Activated CD8-positive, alpha-beta memory T cell treated with anti-CD3 and anti-CD28 coated beads for 24 hours (primary cell): Measurements from ENCODE around the gene ADAP2.
"Not testable (repeated sequence)": the region's sequence is repeated elsewhere in the genome, so short reads cannot be mapped to it uniquely, and the experiment has no call there.

Experiments used
- DNase-seq: peaks from one replicate; pipeline ENCODE4 v3.0.0-alpha.2; 2020

ADAP2 gene

GRCh38 chr17:30931582-30931981 lies 9.8 kb downstream of the ADAP2 start:
- not testable (repeated sequence) for DNase-seq

DNA sequence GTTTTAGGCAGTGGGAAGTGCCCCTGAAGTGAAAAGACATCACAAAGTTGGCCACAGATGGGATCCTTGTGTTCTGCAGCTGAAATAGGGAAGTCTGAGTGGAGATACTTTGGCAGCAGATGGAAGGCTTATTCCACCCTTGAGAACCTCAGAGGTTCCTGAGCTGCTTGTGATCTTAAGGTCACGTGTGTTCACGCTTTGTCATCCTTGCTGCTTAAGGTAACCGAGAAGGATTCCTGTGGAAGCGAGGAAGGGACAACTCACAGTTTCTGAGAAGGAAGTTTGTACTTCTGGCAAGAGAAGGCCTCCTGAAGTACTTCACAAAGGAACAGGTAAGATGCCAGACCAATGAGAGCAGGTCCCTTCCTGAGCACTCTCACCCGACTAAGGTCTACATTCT lies 12.2 kb downstream of the ADAP2 start:
- no peak for DNase-seq

GRCh38 chr17:30939051-30939689 lies 17.4 kb downstream of the ADAP2 start:
- DNase-seq: no peak

DNA sequence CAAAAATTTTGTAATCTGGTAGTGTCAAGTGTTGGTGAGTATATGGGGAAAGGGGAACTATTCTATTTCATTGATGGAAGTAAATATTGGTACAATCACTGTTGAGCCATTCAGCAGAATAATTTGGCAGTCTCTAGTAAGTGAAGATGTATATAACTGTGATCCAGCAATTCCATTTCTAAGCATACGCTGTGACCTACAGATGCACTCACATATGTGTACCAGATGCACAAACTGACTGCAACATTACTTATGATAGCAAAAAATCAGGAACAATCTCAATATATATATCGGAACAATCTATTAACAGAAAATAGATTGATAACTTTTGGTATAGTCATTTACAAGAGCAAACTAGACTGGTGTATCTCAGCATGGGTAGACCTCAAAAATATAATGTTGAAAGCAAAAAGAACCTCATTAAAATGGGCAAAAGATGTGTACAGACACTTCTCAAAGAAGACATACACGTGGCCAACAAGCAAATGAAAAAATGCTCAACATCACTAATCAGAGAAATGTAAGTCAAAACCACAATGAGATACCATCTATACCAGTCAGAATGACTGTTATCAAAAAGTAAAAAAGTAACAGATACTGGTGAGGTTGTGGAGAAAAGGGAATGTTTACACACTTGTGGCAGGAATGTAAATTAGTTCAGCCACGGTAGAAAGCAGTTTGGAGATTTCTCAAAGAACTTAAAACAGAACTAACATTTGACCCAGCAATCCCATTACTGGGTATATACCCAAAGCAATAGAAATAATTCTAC lies 20.7 kb downstream of the ADAP2 start:
- no peak for DNase-seq

DNA sequence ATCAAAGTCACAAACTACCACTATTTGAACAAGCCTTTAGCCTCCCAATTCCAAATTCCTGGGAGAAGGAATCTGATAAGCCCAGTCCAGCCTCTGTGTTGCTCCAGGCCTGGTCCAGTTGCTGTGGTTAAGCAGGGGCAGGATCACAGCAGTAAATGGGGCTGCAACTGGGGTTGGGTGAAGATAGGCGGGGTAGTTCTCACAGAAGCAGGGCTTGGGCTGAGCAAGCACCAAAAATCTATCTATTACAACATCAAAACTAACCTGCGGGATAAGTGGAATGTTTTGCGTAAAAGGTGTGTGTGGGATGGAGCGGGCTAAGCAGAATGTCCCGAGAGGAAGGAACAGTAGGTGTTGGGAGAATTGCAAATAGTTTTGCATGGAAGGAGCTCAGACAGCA lies 26.1 kb downstream of the ADAP2 start:
- DNase-seq: no peak

DNA sequence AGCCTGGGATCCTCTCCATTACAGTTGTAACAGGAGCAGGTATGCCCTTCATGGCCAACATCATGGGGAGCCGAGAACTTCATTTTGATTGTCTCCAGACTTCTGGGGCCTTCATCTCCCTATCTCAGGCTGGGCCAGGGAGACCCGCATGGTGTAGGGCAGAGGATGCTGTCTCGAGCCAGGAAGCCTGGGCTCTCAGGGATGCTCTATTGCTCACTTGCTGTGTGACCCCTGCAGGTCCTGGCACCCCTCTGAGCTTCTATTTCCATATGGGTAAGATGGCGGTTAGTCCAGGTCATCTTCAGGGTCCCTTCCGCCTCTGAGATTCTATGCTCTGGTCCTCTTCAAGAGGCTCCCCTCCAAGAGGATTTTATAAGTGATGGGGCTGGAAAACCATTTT lies 28.4 kb downstream of the ADAP2 start:
- no peak for DNase-seq

DNA sequence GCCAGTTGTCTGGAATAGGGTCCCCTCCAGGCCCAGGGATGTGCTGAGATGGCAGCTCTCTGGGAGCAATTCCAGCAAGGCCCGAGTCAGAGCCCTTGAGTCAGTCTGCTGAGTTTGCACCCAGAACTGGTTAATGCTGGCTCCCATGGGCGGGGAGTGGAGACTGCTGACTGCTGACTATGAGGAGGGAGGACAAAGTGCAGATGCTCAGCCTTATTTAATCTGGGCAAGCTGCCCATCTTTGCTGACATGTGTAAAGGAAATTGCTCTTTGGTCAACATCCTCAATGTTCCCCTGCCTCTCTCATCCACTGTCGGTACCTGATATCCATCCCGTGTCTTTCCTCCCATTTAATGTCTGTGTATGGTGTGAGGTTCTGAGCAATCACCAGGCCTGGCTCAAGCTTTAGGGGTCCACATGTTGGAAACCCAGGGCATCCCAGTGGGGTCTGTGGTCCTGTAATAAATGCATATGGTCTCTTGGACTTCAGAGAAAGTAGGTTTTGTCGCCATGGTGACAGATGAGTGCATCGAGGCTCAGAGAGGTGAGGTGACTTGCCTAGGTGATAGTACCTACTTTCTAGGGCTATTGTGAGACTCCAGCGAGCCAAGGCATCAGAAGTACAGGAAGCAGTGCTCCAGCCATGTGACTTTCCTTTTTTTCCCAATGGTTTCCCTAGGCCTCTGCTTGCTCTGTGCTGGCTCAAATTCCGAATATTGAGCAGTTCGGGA lies 29.1 kb downstream of the ADAP2 start:
- no peak for DNase-seq

DNA sequence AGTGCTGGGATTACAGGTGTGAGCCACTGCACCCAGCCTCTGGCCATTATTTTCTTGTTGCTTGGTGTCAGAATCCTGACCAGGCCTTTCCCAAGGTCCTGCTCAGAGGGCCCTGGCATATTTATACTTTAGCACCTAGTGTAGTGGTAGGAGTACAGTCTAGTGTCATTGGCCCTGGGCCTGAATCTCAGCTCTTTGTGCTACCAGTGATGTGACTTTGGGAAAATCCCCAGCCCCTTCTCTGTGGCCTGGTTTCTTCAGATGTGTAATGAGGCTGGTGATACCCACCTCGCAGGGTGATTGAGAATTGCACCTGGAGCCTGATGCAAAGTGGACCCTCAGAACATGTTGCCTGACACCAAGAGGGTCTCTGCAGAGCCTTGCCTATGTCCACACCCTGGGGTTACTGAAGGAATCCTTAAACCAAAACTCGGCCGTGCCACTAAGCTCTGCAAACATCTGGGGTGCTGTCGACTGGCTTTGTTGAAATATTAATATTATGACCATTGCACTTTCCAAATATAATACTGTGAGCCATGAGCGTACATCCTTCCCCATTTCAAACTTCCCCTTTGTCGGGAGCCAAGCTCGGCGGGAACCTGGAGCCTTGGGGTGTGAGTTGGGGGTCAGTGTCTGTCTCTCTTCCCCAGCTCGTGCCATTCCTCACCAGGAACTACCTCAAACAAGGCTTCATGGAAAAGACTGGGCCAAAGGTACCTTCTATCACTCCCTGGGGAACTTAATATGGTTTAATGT lies 31.1 kb downstream of the ADAP2 start:
- no peak for DNase-seq

DNA sequence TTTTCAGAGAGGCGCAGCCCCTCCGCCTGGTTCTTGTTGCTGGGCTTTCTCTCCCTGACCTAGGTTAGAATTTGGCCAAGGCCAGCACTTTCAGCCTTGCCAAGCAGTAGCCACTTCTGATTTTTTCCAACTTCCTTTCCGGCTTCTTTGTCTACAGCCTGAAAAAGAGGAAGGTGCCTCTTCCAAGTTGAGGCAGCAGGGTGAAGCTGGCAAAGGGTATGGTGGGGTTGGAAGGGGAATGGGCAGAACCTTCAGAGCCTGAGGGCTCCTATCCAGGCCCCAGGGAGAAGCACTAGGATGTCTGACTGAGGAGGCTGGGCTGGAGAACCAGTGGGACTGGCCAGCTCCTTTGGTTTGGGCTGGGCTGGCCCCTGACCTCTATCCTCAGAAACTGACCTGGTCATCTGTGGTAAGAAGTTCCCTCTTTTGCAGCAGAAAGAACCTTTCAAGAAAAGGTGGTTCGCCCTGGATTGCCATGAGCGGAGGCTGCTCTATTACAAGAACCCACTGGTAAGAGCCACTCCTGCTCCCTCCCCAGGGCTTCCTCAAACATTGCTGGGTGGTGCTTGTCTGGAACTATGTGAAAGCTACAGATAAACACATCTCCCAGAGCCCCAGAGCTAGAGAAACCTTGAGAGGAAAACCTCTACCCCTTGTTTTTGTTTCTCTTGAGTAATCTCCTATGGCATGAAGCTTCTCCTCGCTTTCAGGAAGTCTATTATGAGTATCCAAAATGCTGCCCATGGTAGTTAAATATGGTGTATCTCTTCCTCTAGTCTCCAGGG lies 32.5 kb downstream of the ADAP2 start:
- DNase-seq: no peak

DNA sequence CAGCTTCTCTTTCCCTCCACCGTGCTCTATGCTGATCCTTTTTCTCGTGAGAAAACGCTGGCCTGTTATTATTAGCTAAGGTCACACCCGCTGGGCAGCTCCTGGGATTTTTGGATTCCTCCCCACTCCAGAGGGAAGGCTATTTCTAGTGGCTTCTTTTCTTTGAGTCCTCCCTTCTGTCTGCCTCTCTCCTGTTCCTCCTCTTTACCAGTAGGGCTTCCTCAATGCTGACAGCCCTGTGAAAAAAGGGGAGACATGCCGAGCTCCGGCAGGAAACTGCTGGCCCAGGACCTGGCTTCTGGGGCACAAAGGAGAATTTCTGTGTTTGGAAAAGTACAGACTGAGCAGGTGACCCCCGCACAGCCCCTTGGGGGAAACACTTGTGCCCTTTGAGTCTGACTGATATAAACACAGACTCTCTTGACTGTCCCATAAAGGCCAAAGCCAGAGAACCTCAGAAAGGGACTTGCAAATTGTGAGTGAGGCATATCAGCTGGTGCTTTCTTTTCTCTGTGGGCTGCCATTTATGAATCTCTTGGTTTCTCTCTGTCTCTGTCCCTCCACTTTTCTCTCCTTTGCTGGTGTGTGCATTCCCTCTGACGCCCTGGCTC lies 35.1 kb downstream of the ADAP2 start:
- no peak for DNase-seq

- no peak for DNase-seq
Observed at GRCh38 chr17:30957741-30958140, 36.0 kb downstream of the ADAP2 start.

DNA sequence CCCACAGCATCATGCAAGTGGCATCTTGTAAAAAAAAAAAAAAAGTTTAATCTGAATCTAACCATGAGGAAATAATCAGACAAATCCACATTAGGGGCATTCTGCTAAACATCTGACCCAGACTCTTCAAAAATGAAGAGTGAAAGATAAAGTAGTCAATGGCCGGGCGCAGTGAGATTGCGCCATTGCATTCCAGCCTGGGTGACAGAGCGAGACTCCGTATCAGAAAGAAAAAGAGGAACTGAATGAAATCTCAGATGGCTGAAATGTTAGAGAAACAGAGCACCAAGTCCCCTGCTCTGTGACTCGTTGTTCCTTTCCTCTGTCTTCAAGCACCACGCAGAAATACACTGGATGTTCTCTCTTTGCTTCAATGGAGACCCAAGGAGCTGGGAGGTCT lies 36.4 kb downstream of the ADAP2 start:
- DNase-seq: no peak

GRCh38 chr17:30961209-30962188 lies 39.8 kb downstream of the ADAP2 start:
- DNase-seq: no peak

- DNase-seq: not testable (repeated sequence)
Observed at GRCh38 chr17:30964312-30964711, 42.6 kb downstream of the ADAP2 start.

DNA sequence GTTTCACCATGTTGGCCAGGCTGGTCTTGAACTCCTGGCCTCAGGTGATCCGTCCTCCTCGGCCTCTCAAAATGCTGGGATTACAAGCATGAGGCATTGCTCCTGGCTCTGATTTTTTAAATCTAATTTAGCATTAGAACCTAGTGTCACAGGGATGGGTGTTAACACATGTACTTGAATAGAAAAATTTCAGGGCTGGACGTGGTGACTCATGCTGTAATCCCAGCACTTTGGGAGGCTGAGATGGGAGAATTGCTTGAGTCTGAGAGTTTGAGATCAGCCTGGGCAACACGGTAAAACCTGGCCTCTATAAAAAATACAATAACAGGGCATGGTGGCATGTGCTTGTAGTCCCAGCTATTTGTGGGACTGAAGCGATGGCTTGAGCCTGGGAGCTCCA lies 43.1 kb downstream of the ADAP2 start:
- no peak for DNase-seq

DNA sequence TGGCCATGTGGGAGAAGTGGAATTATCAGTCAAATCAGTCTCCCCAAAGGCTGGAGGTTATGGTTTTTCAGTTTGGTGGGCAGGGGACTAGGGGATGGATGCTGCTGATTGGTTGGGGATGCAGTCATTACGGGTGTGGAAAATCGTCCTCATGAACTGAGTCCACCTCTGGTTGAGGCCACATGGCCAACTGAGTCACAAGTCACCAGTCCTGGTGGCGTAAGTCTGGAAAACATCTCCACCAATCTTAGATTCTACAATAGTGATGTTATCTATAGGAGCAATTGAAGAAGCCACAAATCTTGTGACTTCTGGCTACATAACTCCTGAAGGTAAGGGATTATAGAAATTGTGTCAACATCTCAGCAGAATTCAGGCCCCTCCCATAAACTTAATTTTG lies 43.9 kb downstream of the ADAP2 start:
- DNase-seq: no peak

GRCh38 chr17:30967911-30968310 lies 46.2 kb downstream of the ADAP2 start:
- DNase-seq: not testable (repeated sequence)

- peak; percentile 67 for DNase-seq
Observed at GRCh38 chr17:30969989-30970830, 48.5 kb downstream of the ADAP2 start.

DNA sequence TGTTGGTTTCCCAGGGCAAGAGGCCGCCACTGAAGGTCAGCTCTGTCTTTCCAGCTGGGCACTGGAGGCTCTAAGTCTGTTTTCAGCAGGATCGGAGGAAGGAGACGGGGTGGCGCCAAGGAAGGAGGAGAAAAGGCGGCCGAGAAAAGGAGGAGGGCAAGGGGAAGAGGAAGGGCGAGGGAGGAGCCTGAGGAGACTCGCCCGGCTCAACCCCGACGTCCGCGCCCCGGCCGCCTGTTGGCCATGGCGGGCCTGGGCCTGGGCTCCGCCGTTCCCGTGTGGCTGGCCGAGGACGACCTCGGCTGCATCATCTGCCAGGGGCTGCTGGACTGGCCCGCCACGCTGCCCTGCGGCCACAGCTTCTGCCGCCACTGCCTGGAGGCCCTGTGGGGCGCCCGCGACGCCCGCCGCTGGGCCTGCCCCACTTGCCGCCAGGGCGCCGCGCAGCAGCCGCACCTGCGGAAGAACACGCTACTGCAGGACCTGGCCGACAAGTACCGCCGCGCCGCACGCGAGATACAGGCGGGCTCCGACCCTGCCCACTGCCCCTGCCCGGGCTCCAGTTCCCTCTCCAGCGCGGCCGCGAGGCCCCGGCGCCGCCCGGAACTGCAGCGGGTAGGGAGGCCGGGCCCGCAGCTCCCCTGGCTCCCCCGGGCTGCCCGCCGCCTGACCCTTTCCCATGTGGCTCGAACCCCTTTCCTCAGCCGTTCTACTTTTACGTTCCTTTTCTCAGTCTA lies 49.3 kb downstream of the ADAP2 start, which contains the start of gene RNF135:
Gene RNF135, plus strand, starts transcription at position 209 of the 737 bp plus-strand sequence. Its CDS starts 35 bp downstream, at position 244.
- DNase-seq: peak; percentile 87
